ENCODE measurements around the gene NLRP13. TPM values are rescaled to one million over a fixed set of nuclear protein-coding genes. Genes with fewer than 3 reads are reported as not detected.

The NLRP13 gene
- total RNA-seq, 1 donor from 2014 or later = not detected

DNA sequence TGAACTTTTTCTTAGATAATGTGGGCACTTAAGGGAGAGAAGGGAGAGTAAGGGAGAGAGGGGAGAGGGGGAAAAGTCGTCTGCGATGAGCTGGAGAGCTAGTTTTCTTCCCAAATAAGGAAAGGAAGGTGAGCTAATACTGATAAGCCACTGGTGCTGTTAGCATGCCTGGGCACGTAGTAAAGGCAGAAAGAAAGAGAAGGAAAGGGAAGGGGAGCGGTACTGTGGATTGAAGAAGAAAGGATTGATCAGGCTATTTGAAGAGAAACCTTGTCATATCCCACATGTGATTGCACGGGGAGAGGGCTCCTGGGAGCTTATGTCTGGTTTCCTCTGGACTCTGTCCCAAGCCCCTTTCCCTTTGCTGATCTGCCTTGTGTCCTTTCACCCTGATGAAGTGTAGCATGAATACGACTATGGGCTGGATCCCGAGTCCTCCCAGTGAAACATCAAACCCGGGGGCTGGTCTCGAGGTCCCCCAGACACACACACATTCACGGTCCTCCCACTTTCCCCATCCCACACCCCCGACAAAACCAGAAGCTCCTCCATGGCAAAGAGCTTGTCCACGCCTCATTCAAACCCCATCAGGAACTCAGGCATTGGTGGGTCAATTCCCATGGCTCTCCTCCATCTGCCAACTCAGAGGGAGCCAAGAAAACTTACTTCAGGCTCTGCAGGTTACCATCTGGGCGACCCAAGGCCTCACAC is 30.6 kb downstream of the NLRP13 start:
- H3K36me3 ChIP-seq (ENCODE audit: control insufficient read depth, insufficient read depth, low read length) = no peaks in the 10 kb centered on the region
- TF ChIP-seq CTCF (IDR thresholded peaks at IDR 0.05; ENCODE audit: insufficient read depth, low read length, poor library complexity, severe bottlenecking) = no peak
- no peak overlapping the region for H3K4me3 ChIP-seq (ENCODE audit: low read depth, low read length)
- no peaks in the 10 kb centered on the region for H3K27me3 ChIP-seq (ENCODE audit: control insufficient read depth, insufficient read depth, low read length)
- no peak for DNase-seq (ENCODE audit: low read depth)

DNA sequence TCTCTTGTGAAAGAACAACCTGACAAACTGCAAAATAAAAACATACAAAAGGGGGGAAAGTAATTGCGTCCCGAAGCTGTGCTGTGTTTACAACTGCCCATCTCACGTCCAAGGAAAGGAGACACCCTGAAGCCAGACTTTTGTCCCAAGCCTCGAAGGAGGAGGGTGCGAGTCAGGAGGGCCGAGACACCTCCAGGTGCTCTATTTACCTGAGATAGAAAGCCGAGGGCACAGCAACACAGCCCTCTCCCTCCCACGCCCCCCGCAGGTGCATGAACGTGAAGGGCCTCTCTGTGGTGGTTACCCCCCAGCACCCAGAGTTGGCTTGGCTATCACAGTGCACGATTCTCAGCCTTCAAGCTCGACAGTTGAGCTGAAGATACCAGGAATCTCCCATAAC is 33.2 kb downstream of the NLRP13 start:
- TF ChIP-seq CTCF (IDR thresholded peaks at IDR 0.05; ENCODE audit: insufficient read depth, low read length, poor library complexity, severe bottlenecking) = no peak
- no peak for DNase-seq (ENCODE audit: low read depth)
- no peak overlapping the region for H3K4me3 ChIP-seq (ENCODE audit: low read depth, low read length)
- no peaks in the 10 kb centered on the region for H3K27me3 ChIP-seq (ENCODE audit: control insufficient read depth, insufficient read depth, low read length)
- no peaks in the 10 kb centered on the region for H3K36me3 ChIP-seq (ENCODE audit: control insufficient read depth, insufficient read depth, low read length)

GRCh38 chr19:55882626-55883025 is 49.5 kb downstream of the NLRP13 start:
- no peak for DNase-seq (ENCODE audit: low read depth)
- H3K27me3 ChIP-seq (ENCODE audit: control insufficient read depth, insufficient read depth, low read length) = no peaks in the 10 kb centered on the region
- no peak overlapping the region for H3K4me3 ChIP-seq (ENCODE audit: low read depth, low read length)
- no peak for TF ChIP-seq CTCF (IDR thresholded peaks at IDR 0.05; ENCODE audit: insufficient read depth, low read length, poor library complexity, severe bottlenecking)
- H3K36me3 ChIP-seq (ENCODE audit: control insufficient read depth, insufficient read depth, low read length) = no peaks in the 10 kb centered on the region

- Histone ChIP-seq H3K36me3 (ENCODE audit: control insufficient read depth, insufficient read depth, low read length) (no peaks in the 10 kb centered on the region), H3K4me3 (ENCODE audit: low read depth, low read length) (no peak overlapping the region), H3K27me3 (ENCODE audit: control insufficient read depth, insufficient read depth, low read length) (no peaks in the 10 kb centered on the region)
- no peak for DNase-seq (ENCODE audit: low read depth)
- TF ChIP-seq CTCF (IDR thresholded peaks at IDR 0.05; ENCODE audit: insufficient read depth, low read length, poor library complexity, severe bottlenecking) = no peak
These were observed 54.9 kb downstream of the NLRP13 start for GRCh38 chr19:55877211-55877610.

DNA sequence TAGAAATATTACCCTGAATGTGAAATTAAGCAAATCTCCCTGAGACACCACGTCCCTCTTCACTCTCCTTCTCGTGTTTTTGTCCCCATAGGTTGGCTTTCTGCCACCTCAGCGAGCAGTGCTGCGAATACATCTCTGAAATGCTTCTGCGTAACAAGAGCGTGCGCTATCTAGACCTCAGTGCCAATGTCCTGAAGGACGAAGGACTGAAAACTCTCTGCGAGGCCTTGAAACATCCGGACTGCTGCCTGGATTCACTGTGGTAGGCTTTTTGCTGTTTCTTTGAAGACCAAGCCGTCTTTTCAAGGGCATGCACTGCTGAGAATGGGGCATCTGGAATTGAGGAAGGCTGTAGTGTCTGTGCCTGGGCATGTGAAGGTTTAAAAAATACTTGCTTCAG is 61.4 kb downstream of the NLRP13 start:
- no peaks in the 10 kb centered on the region for H3K27me3 ChIP-seq (ENCODE audit: control insufficient read depth, insufficient read depth, low read length)
- DNase-seq (ENCODE audit: low read depth) = no peak

More for the DNA sequence above, 61.4 kb downstream of the NLRP13 start:
- TF ChIP-seq CTCF (IDR thresholded peaks at IDR 0.05; ENCODE audit: insufficient read depth, low read length, poor library complexity, severe bottlenecking) = no peak
- no peaks in the 10 kb centered on the region for H3K36me3 ChIP-seq (ENCODE audit: control insufficient read depth, insufficient read depth, low read length)
- no peak overlapping the region for H3K4me3 ChIP-seq (ENCODE audit: low read depth, low read length)

All from kidney epithelial cell (primary cell).